GM21717 (cell line): Measurements from ENCODE around the gene SLC37A1.
A peak's percentile ranks its signal among the peaks of the same experiment; 100 is the strongest.
"Not testable (repeated sequence)": the region's sequence is repeated elsewhere in the genome, so short reads cannot be mapped to it uniquely, and the experiment has no call there.

ENCODE experiments used
- ATAC-seq: cut with Tn5 transposase; IDR thresholded peaks from one replicate; pipeline ENCODE4 v1.9.1; 2021; ENCODE audit warnings: mild to moderate bottlenecking, moderate library complexity; ENCODE audit not compliant: unreplicated experiment

SLC37A1 gene

DNA sequence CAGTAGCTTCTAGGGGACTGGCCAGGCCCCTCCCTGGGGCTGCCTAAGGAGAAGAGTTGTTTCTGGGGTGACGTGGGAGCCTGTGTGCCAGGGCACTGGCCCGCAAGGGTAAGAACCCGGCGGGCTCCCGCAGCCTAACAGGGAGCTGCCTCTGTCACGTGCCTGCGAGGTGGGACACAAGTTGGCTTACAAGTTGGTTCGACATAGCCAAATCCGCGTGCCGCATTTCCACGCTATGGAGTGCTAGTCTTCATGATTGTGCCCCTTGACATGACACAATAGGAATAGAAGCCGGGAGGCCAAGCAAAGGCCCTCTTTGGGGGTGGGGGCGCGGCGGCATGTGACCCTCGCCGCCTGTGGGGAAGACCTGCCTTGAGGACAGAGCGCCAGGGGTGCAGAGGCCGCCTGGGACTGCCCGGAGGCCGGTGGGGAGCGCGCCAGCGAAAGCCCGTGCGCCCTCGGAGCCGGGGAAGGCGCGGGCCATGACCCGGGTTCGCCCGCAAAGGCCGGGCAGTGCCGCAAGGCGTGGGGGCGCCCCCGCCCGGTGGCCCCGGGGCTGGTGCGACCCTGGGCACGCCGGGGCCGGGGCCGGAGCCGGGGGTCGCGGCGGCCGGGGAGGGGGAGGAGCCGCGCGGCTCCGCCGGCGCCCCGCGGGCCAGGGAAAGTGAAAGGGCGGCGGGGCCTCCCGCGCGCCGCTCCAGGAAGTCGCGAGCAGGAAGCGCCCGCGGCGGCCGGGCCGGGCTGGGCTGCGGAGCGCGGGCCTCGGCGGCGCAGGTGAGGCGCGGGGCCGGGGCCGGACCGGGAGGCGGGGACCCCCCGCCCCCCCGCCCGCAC is at the start of gene SLC37A1:
Gene SLC37A1 (plus strand): TSS at position 702 of the 834 bp plus-strand sequence. CDS start 4,603 bp downstream, outside the sequence.
- peak; percentile 32 for ATAC-seq

- no peak for ATAC-seq
Measured at GRCh38 chr21:42463861-42464515, 49.7 kb upstream of the SLC37A1 start.

DNA sequence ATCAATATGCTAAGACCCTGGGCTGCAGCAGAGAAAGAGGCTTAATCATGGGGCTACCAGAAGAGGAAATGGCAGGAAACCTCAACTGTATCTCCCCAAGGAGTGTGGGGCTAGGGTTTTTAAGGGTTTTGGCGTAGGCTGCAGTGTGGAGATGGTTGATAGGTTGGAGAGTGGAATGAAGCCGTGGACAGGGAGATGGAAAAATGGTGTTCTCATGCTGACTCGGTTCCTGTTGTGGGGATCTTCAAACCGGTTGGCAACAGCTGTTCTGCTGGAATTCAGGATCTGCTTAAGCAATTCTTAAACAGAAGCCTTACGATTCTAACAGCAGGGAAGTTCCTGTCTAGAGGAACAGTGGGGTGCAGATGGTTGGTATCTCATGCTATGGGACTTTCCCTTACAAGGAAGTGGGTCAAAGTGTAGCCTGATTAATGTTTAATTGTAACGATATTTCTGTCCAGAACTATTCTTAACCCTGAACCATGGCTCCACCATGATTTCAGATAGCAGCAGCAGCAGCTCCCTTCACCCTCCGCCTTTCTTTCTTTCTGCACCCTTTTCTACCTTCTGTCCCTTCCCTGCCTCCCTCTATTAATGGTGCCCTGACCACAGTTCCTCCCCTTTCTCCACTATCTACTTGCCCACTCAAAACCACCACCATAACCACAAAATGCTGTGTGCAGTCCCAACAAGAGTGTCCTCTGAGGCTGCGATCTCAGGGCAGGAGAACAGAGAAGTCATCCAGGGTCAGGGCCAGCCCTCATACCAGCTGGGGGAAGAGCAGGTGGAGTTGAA is 48.4 kb upstream of the SLC37A1 start:
- ATAC-seq, result peak; percentile 31

GRCh38 chr21:42465803-42466127 is 47.9 kb upstream of the SLC37A1 start:
- ATAC-seq, result peak; percentile 33

GRCh38 chr21:42466700-42467099 is 47.0 kb upstream of the SLC37A1 start:
- ATAC-seq, result no peak

DNA sequence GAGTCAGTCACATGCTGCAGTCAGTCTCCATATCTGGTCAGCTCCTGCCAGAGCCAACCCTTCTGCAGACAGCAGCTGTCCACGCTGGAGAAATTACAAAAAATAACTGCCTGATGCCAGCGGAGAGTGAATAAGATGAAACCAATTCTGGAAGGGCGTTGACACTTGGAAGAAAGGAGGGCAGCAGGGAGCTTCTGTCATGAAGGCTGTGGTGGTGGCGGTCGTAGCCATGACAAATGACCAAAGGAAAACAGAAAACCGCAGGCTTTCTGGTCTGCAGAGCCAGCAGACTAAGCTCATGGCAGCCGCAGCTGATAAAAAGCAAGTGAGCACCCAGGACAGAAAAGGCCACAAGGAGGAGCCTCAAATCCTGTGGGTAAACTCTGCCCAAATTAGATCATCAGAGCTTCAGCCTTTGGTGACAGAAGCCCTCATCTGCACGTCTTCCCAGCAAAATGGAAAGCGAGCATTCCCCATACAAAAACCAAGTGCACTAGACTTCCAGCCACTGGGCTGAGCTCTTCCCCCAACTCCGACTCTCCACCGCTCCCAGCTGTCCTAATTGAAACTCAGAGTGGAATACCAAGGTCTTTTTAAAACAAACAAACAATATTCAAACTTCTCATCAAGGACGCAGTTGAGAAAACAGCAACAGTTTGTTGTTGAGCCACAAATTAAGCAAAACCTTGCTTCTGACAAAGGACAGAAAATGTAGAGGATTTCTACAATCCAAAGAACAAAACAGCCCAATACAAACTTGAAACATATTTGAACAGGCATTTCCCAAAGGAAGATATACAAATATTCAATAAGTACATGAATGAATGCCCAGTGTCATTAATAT is 46.3 kb upstream of the SLC37A1 start:
- no peak for ATAC-seq

DNA sequence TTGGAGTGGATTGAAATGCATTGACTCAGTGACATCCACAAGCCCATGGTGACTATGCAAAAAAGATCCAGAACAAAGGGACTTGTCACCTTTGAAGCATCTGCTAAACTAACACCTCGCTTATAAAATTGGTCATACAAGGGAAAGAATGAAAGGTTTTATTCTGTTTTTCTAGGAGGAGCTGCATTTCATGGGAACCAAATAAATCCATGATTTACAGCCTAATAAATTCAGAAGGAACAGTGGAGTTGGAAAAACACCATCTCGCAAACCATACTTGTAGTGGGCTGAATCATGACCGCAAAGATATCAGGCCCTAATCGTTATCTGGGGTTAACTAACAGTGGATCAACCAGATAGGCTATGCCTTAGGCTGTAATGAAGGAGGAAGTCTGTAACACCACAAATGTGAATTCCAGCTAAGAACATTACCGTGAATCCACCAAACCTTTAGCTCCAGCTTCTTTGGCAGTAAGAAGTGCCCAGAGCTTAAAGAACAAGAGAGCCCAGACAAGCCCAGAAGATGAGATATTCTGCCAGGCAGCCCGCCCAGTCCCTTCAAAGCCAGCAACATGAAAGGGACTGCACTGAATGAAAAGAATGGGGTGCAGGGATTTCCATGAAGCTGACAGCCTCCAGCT is 45.0 kb upstream of the SLC37A1 start:
- ATAC-seq, result no peak

GRCh38 chr21:42469272-42469671 is 44.4 kb upstream of the SLC37A1 start:
- ATAC-seq, result no peak

GRCh38 chr21:42469726-42470125 is 43.9 kb upstream of the SLC37A1 start:
- not testable (repeated sequence) for ATAC-seq

GRCh38 chr21:42471206-42471605 is 42.4 kb upstream of the SLC37A1 start:
- no peak for ATAC-seq

GRCh38 chr21:42471716-42472330 is 41.8 kb upstream of the SLC37A1 start:
- no peak for ATAC-seq

DNA sequence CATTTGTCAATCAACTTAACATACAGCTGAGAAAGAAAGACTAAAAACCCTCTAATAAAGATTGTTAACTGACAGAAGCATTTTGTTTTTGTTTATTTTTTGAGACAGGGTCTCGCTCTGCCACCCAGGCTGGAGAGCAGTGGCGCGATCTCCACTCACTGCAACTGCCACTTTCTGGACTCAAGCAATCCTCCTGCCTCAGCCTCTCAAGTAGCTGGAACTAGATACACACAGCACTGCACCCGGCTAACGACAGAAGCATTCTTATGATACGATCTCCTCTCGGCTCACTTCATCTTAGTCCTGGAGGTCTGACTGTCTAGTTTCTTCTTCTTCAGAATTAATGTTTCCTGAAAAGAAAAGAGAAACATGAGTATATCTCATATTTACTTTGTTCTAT is 41.1 kb upstream of the SLC37A1 start:
- ATAC-seq, result no peak

DNA sequence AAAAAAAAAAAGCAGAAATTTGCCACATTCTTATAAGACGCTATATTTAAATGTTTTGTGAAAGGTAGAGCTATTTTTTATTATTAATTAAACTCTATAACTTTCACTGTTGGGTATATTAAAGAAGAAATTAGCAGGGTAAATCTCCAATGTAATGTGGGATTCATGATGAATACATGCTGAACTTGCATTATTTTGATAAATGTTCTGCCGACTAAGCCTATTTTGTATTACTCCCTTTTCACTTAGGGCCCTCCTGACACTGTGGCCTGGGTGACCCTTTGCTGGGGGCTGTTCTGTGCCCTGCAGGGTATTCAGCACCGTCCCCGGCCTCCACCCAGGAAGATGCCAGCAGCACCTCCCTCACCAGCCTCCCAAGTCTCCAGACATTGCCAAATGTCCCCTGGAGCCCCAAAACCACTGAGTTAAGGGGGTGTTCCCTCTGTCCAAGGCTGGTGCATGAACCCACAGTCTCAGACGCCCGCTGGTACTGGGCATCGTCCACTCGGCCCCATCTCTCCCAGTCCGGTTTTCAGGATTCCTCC is 40.1 kb upstream of the SLC37A1 start:
- ATAC-seq, result no peak

DNA sequence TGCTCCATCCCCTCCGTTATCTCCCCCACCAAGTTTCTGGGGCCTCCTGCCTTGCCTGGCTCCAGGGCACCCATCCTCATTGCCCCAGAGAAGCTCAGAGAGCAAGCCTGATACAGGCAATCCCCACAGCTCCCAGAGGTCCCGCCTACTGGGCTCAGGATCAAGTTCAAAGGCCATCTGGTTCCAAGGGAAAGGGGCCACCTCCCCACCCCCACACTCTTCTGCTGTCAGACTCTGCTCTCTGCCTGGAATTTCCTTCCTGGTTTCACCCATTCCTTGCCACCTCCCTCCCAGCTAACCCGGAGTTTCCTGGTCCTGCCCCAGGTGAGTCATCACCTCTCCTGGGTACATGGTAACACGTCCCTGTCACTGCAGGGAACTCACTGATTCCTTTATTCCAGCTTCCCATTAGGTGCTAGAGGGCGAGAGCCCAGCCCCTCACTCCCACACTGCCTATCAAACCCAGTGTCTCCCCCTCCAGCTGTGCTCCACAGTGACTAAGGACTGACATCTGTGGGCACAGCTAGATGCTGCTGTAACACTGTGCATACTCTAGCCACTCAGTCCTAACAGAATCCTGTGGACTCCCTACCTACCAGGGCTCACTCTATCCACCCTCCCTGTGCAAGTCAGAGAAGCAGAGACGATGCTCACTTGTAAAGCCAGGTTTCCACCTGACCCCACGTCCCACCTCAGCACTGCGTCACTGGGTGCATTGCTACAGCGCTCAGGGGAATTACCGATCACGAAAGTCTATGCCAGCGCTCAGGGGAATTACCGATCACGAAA is 39.4 kb upstream of the SLC37A1 start:
- ATAC-seq, result peak; percentile 41

- ATAC-seq, result no peak
Measured at GRCh38 chr21:42475036-42475435, 38.6 kb upstream of the SLC37A1 start.

DNA sequence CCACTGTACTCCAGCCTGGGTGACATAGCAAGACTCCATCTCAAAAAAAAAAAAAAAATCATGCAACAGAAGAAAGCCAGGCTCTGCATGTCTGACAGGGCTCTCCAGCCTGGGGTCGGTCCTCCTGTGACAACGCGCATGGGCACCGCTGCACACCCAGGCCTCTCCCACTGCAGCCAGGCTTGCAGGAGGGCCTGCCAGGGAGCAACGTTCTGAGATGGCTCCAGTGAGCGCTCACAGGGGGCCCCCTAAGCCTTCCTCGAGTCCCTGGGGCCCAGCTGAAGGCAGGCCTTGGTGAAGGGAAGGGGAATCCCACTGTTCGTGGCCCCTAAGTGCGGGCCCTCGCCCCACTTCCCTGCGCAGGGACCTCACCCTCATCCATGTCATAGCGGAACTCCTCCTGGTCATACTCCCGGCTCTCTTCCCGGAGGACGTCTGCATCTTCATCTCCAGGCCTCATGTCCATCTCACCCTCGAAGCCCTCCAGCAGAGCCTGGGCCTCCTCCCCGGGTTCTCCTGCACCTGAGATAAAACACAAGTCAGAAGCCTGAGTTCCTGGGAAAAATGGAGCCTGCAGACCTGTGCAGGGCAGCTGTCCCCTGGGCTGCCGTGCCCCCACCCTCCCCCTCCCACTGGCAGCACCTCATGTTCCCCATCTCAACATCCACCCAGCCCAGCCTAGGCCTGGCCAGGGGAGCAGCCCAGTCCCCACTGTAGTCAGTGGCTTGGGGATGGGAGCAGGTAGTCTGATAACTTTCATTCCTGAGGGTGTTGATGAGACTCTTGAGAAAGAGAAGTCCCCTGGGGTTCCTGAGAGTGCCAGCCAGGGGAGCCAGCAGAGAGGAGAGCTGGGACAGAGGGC is 37.9 kb upstream of the SLC37A1 start:
- ATAC-seq, result no peak

DNA sequence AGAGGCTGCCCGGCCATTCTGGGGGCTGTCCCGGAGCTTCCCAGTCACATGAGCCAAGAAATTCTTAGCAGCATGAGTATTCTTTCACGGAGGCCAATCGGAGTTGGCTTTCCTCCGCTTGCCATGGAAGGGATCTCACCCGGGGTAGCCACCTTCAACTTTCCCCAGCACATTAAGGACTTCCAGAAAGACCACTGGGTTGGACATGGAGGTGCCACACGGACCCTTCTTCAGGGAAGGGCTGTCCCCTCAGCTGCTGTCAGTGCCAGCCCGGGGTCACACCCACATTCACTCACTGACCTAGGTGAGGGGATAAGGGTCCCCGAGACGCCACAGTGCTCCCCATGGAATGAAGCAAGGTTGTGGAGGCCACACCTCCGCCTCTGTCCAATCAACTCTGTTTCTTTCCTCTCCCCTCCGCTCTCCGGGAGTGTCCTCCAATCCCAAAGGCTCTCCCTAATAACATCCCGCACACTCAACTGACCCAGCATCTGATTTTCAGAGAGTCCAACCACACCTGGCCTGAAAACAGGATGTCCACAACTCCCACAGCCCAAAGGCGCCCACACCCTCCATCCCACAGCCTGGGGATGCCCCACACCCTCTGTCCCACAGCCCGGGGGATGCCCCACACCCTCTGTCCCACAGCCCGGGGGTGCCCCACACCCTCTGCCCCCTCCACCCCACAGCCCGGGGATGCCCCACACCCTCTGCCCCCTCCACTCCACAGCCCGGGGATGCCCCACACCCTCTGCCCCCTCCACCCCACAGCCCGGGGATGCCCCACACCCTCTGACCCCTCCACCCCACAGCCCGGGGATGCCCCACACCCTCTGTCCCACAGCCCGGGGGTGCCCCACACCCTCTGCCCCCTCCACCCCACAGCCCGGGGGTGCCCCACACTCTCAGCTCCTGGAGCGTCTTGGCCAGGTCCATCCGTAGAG is 37.0 kb upstream of the SLC37A1 start:
- no peak for ATAC-seq
